ENCODE results near the gene NHSL1.

DNA sequence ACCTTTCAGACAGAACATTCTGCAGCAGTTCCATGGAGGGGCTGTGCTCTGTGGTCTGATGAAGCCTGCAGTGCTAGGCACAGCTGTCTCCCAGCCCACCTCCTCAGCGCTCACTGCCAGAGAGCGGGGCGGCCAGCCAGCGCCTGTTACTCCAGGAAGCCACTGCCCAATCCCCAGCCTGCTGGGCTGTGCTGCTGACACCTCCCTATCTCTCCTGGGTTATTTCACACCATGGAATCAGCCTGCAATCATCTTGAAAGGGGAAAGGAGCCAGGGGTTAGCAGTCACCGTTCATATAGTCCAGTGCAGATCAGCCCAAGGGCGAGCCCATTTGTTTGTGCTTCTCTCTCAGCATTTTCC lies 46.3 kb upstream of the NHSL1 start:
- TF ChIP-seq POLR2A (IDR thresholded peaks at IDR 0.05; ENCODE audit: low read length) (no peak), GATA1 (IDR thresholded peaks at IDR 0.05; ENCODE audit: low read depth, low read length) (no peak)

Data from erythroblast (primary cell).